ENCODE results near the gene FAM180A. TPM values are rescaled to one million over a fixed set of nuclear protein-coding genes. Genes with fewer than 3 reads are reported as not detected.
A peak's percentile ranks its signal among the peaks of the same experiment; 100 is the strongest.

Gene FAM180A
- total RNA-seq, 1 donor, result 71.0 TPM

DNA sequence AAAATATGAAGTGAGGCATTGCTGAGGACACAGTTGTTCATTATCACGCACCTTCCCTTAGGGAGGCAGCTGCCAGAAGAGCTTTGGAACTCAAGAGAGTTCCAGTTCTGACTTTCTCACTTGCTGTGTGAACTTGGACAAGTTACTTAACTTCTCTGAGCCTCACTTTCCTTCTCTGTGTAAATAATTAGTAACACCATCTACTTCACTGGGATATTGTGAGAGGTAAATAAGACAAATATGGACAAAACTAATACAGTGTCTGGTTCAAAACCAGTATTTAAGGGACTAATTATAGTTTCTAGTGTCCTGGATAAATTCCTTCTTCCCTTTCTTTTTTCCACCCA, 14.3 kb downstream of the FAM180A start:
- H3K4me3 ChIP-seq (ENCODE audit: low read depth, low read length), result no peak overlapping the region
- TF ChIP-seq, protein P1, sequence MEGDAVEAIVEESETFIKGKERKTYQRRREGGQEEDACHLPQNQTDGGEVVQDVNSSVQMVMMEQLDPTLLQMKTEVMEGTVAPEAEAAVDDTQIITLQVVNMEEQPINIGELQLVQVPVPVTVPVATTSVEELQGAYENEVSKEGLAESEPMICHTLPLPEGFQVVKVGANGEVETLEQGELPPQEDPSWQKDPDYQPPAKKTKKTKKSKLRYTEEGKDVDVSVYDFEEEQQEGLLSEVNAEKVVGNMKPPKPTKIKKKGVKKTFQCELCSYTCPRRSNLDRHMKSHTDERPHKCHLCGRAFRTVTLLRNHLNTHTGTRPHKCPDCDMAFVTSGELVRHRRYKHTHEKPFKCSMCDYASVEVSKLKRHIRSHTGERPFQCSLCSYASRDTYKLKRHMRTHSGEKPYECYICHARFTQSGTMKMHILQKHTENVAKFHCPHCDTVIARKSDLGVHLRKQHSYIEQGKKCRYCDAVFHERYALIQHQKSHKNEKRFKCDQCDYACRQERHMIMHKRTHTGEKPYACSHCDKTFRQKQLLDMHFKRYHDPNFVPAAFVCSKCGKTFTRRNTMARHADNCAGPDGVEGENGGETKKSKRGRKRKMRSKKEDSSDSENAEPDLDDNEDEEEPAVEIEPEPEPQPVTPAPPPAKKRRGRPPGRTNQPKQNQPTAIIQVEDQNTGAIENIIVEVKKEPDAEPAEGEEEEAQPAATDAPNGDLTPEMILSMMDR (IDR thresholded peaks at IDR 0.05; ENCODE audit: insufficient read depth, low read length), result no peak
- DNase-seq (ENCODE audit: low read depth), result no peak

DNA sequence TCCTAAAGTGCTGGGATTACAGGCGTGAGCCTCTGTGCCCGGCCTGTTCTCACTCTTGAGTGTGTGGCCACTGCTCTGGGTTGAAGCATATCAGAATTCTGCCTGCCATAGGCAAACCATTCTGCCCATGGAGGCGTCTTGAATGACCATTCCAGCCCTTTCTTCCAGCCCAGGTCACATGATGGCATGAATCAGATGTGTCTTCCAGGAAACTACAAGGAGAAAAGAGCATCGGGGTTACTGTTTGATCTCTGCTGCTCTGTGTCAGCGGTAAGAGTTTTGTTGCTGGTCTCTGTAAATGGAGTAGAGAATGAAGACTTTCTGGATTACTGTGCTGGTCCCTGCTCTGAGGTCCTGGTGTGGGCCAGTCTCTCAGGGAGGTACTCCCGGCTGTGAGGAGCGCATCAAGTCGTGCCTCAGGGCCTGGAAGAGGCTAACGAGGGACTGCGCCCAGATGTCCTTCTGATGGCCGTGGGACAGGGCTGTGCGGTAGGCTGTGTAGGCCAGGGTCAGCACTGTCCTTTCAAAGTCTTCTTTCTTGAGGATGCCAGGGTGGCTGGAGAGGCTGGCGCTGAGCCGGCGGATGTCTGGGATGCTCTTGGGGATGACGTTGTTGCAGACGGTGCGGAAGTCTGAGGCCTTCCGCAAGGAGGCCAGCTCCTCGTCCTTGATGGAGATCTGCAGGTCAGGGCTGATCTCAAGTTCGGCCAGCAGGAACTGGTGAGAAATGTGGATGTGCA, 14.8 kb downstream of the FAM180A start:
- no peak for DNase-seq (ENCODE audit: low read depth)
- TF ChIP-seq, protein P1 (IDR thresholded peaks at IDR 0.05; ENCODE audit: insufficient read depth, low read length), result no peak
- H3K4me3 ChIP-seq (ENCODE audit: low read depth, low read length), result no peak overlapping the region

DNA sequence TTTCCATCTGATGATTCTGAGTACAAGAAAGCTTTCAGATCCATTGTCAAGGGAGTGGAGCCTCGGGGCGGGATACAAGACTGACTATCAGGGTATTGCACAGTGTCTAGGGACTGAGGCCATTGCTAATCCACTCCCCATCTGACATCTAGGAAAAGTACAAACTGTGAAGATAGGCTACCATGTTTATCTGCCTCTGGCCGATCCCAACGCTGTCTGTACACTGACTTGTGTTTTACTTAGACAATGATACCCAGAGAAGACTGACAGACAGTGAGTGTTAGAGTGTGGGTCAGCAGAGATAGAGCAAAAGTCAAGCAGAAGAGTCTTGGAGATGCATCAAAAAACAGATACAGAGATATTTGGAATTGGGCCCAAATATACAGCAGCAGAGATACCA, 17.5 kb downstream of the FAM180A start:
- TF ChIP-seq, protein P1 (IDR thresholded peaks at IDR 0.05; ENCODE audit: insufficient read depth, low read length), result no peak
- no peak for DNase-seq (ENCODE audit: low read depth)

DNA sequence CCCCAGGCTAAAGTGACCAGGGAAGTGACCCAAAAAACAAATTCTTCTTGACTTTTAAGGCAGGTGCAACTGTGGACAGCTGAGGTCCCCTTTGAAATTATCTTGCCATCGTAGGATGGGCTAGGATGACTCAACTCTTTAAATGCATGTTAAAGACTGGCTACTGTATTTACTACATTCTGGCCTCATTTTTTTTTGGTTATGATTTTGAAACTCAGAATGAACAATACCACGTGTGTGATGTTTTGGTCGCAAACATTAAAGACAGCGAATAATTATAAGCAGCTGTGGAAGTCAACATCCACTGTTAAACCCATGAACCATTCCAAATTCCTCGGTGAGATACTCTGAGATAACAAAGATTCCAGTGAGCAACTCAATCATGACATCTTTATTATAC, 19.4 kb downstream of the FAM180A start:
- TF ChIP-seq, protein P1 (IDR thresholded peaks at IDR 0.05; ENCODE audit: insufficient read depth, low read length), result no peak
- peak; percentile 56 for DNase-seq (ENCODE audit: low read depth)
- H3K4me3 ChIP-seq (ENCODE audit: low read depth, low read length), result no peak overlapping the region

More for the DNA sequence above, 17.5 kb downstream of the FAM180A start:
- no peak overlapping the region for H3K4me3 ChIP-seq (ENCODE audit: low read depth, low read length)

DNA sequence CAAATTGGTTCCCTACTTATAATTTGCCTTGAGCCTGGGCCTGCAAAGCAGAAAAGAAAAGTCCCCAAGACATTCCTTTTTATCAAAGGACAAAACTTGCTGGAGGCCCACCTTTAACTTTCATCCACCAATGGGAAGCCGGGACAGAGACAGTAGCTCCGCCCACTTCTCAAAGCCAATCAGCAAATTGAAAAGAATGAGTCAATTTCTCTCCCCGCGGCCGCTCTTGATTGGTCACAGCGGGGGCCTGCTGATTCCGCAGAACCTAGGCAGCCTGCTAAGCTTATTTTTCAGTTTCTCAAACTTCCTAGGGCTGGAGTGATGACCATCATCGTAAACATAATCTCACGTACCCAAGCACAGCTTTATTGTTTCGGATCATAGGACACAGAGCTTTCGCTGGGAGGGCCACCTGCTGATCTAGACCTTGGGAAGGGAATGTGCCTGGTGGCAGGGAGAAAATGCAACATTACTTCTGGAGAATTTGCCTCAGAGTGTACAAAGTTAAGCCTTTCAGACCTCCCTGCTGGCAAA, 20.4 kb downstream of the FAM180A start, which contains the start of gene SLC13A4:
Gene SLC13A4 (minus strand): TSS at position 51 of the 534 bp plus-strand sequence. CDS start 690 bp downstream, outside the sequence.
- TF ChIP-seq, protein P1 (IDR thresholded peaks at IDR 0.05; ENCODE audit: insufficient read depth, low read length), result no peak

DNA sequence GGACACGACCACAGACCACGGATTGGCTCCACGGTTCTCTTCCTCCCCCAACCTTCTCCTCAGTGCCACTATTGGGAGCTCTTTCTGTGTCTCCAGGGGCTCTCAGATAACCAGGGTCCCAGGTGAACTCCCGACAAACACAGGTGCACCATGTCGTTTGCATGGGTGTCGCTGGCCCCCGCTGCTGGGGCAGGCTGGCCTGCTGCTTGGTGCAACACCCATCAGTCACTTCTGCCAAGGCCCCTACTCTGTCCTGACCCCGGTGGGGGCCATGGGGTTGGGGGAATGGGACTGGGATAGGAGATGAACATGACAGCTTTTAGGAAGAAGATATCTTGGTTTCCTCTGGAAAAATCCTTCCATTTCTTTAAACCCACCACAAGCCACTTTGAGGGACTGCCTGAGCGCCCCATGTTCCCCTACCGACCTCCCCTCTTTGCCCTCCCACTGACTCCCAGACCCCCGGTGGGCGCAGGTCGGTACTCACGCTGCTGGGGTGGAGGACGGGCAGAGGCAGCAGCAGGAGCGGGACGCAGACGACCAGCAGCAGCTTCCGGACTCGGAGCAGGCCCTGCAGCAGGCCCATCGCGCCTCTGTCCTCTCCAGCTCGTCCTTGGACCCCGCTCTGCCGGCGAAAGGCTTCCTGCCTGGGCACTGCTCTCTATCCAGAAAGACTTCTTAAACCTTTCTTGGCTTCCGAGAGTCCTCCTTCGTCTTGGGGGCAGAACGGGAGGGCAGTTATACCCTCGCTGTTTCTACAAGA, 21.5 kb downstream of the FAM180A start:
- no peak for DNase-seq (ENCODE audit: low read depth)
- no peak overlapping the region for H3K4me3 ChIP-seq (ENCODE audit: low read depth, low read length)
- TF ChIP-seq, protein P1 (IDR thresholded peaks at IDR 0.05; ENCODE audit: insufficient read depth, low read length), result no peak

More for the DNA sequence above, 20.4 kb downstream of the FAM180A start, which contains the start of gene SLC13A4:
- H3K4me3 ChIP-seq (ENCODE audit: low read depth, low read length), result no peak within 1 kb of the TSS
- DNase-seq (ENCODE audit: low read depth), result no peak

All from fibroblast of the aortic adventitia (primary cell).